Keratinocyte (primary cell): Measurements from ENCODE around the gene ERG.

Source experiments
- EZH2 ChIP-seq: IDR thresholded peaks from one replicate; pipeline ENCODE4 v1.6.1; 2012; ENCODE audit warnings: inconsistent platforms, mild to moderate bottlenecking, low read length, moderate library complexity
- TF ChIP-seq, protein P1 (sequence below), 3 experiments: IDR thresholded peaks in 1 of 3; conservative IDR thresholded peaks in 1 of 3; optimal IDR thresholded peaks in 1 of 3; 2 replicates in 2 of 3; 3 replicates in 1 of 3; pipeline versions ENCODE3 to v1.5.1; 2011; ENCODE audit warnings: low read length in 3 of 3, mild to moderate bottlenecking in 3 of 3, moderate library complexity in 2 of 3, control low read depth in 1 of 3, inconsistent platforms in 1 of 3; ENCODE audit not compliant: insufficient read depth in 2 of 3; ENCODE audit errors: extremely low read depth in 1 of 3

DNA sequence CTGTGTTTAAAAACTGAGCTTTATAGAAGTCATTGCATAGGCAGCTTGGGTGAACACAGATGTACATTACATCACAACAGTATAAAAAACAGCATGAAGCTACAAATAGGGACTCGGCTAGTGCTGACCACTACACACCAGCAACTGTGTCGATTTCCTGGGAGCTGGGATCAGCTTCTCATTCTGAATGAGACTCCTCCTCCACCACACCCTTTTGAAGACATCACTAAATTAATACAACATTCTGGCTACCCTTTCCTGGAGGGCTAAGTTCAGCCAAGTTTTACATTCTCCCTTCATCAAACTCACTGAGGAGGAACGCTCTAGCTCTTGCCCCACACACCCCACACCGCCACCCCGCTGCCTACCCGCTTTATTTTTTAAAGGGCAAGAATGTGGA is 102.7 kb downstream of the ERG start:
- TF ChIP-seq EZH2 = no peak
- TF ChIP-seq, protein P1, sequence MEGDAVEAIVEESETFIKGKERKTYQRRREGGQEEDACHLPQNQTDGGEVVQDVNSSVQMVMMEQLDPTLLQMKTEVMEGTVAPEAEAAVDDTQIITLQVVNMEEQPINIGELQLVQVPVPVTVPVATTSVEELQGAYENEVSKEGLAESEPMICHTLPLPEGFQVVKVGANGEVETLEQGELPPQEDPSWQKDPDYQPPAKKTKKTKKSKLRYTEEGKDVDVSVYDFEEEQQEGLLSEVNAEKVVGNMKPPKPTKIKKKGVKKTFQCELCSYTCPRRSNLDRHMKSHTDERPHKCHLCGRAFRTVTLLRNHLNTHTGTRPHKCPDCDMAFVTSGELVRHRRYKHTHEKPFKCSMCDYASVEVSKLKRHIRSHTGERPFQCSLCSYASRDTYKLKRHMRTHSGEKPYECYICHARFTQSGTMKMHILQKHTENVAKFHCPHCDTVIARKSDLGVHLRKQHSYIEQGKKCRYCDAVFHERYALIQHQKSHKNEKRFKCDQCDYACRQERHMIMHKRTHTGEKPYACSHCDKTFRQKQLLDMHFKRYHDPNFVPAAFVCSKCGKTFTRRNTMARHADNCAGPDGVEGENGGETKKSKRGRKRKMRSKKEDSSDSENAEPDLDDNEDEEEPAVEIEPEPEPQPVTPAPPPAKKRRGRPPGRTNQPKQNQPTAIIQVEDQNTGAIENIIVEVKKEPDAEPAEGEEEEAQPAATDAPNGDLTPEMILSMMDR (optimal IDR thresholded peaks at IDR 0.05 in 1 of 3, IDR thresholded peaks at IDR 0.05 in 1 of 3, conservative IDR thresholded peaks at IDR 0.05 in 1 of 3; ENCODE audit: extremely low read depth in 1 of 3, insufficient read depth in 2 of 3, low read length in 3 of 3) = no peak
